HepG2 (cell line): Measurements from ENCODE around the gene SPACA1. TPM values are rescaled to one million over a fixed set of nuclear protein-coding genes. Genes with fewer than 3 reads are reported as not detected.

Experiments used
- ATAC-seq: fragments of 200-7000 bp; cut with Tn5 transposase; 3 replicates; pipeline ENCODE4 v1.9.1; 2020; ENCODE audit warnings: mild to moderate bottlenecking, moderate library complexity
- BruUV-seq: library from RNA; stranded (reverse); fragments of 400-500 nt; replicated peaks from 2 replicates; lab custom pipeline; 2021; lab: Mats Ljungman, UMichigan
- CTCF ChIA-PET: fragments of 300-600 bp; formaldehyde crosslinking; extraction: SDS; loops from one replicate; lab custom pipeline; 2021; ENCODE audit warnings: low total read pairs, inconsistent platforms, low intra/inter-chr PET ratio; lab: Yijun Ruan, JAX
- POLR2A ChIA-PET: fragments of 350-600 bp; sonication (Branson Sonifier 250); formaldehyde crosslinking; loops from one replicate; lab custom pipeline; 2020; ENCODE audit warnings: antibody characterized with exemption, inconsistent platforms; lab: Yijun Ruan, JAX
- DNase-seq: peaks from one replicate; pipeline ENCODE4 v3.0.0-alpha.2; 2015; ENCODE audit warnings: low spot score
- FAIRE-seq: peaks from 3 replicates; lab custom pipeline; 2011; peaks lifted over from hg19 to GRCh38; lab: Jason Lieb, UNC
- H2AFZ ChIP-seq: one replicate; pipeline ENCODE4 v1.6.1; 2011; ENCODE audit warnings: low read length, inconsistent platforms
- H3K27ac ChIP-seq: fragments of 300-600 bp; 3 replicates; pipeline ENCODE4 v1.8.0; 2011; ENCODE audit warnings: mixed run types, mild to moderate bottlenecking, mixed read lengths, low read length, inconsistent platforms; ENCODE audit not compliant: insufficient read depth; ENCODE audit errors: extremely low read length
- H3K27me3 ChIP-seq, 2 experiments: fragments of 200-600 bp in 1 of 2; 2 replicates in 1 of 2; 3 replicates in 1 of 2; pipeline versions ENCODE4 v1.6.0 to v1.8.0; 2011; ENCODE audit warnings: low read length in 2 of 2, mild to moderate bottlenecking in 2 of 2, moderate library complexity in 2 of 2, inconsistent platforms in 1 of 2; ENCODE audit not compliant: insufficient read depth in 2 of 2, control insufficient read depth in 1 of 2
- H3K36me3 ChIP-seq, 2 experiments: fragments of 200-600 bp in 1 of 2; replicated peaks in 1 of 2; 2 replicates in 1 of 2; 3 replicates in 1 of 2; pipeline versions ENCODE4 v1.5.1 to v1.8.0; 2011; ENCODE audit warnings: low read length in 2 of 2, inconsistent platforms in 1 of 2; ENCODE audit not compliant: insufficient read depth in 2 of 2, control insufficient read depth in 1 of 2
- H3K4me1 ChIP-seq: 2 replicates; pipeline ENCODE4 v1.5.1; 2012; ENCODE audit warnings: low read length, inconsistent platforms; ENCODE audit not compliant: insufficient read depth
- H3K4me2 ChIP-seq: 2 replicates; pipeline ENCODE4 v1.6.0; 2011; ENCODE audit warnings: low read depth, low read length, inconsistent platforms
- H3K4me3 ChIP-seq, 3 experiments: fragments of 200-600 bp in 1 of 3; sonication (generic), shearing (Covaris generic) in 1 of 3; replicated peaks in 1 of 3; 2 replicates each; pipeline ENCODE4 v1.5.1; 2011 to 2016; ENCODE audit warnings: low read length in 3 of 3, inconsistent platforms in 2 of 3, low read depth in 2 of 3, mild to moderate bottlenecking in 2 of 3, control low read depth in 1 of 3, mixed read lengths in 1 of 3; ENCODE audit not compliant: insufficient read depth in 1 of 3
- H3K79me2 ChIP-seq: one replicate; pipeline ENCODE4 v1.6.1; 2011; ENCODE audit warnings: low read length, inconsistent platforms; ENCODE audit not compliant: insufficient read depth
- H3K9ac ChIP-seq: 2 replicates; pipeline ENCODE4 v1.6.0; 2011; ENCODE audit warnings: mild to moderate bottlenecking, low read depth, low read length, inconsistent platforms; ENCODE audit not compliant: insufficient read depth
- H3K9me3 ChIP-seq: 2 replicates; pipeline ENCODE4 v1.5.1; 2012; ENCODE audit warnings: mild to moderate bottlenecking, low read length
- H4K20me1 ChIP-seq: 2 replicates; pipeline ENCODE4 v1.6.0; 2011; ENCODE audit warnings: inconsistent platforms, mild to moderate bottlenecking, low read length, moderate library complexity; ENCODE audit not compliant: insufficient read depth
- BCL6 ChIP-seq: IDR thresholded peaks from 2 replicates; pipeline ENCODE4 v1.6.1; 2016; ENCODE audit warnings: missing genetic modification reagents, missing compliant biosample characterization
- BHLHE40 ChIP-seq: IDR thresholded peaks from 2 replicates; pipeline ENCODE4 v1.6.1; 2011; ENCODE audit warnings: low read length, improper control_type of control experiment
- ESRRA ChIP-seq: sonication (generic); formaldehyde crosslinking; IDR thresholded peaks from 2 replicates; pipeline ENCODE4 v1.5.1; 2020; ENCODE audit warnings: mild to moderate bottlenecking, low read depth, missing genetic modification reagents
- SNAPC4 ChIP-seq: sonication (generic); formaldehyde crosslinking; IDR thresholded peaks from 2 replicates; pipeline ENCODE4 v1.4.0; 2020; ENCODE audit warnings: mild to moderate bottlenecking, missing genetic modification reagents
- STAT6 ChIP-seq: sonication (generic); formaldehyde crosslinking; IDR thresholded peaks from 2 replicates; pipeline ENCODE4 v1.4.0; 2020; ENCODE audit warnings: missing genetic modification reagents, mild to moderate bottlenecking, borderline replicate concordance
- ZNF550 ChIP-seq: sonication (generic); formaldehyde crosslinking; IDR thresholded peaks from 2 replicates; pipeline ENCODE4 v1.4.0; 2020; ENCODE audit warnings: mild to moderate bottlenecking, missing genetic modification reagents, borderline replicate concordance
- ZNF616 ChIP-seq: sonication (generic); formaldehyde crosslinking; IDR thresholded peaks from 2 replicates; pipeline ENCODE4 v1.5.0; 2020; ENCODE audit warnings: low read depth, mild to moderate bottlenecking, missing genetic modification reagents
- ZUFSP ChIP-seq: sonication (generic); formaldehyde crosslinking; IDR thresholded peaks from 2 replicates; pipeline ENCODE4 v1.9.0; 2021; ENCODE audit warnings: missing genetic modification reagents, mild to moderate bottlenecking, borderline replicate concordance
- WGBS: methylation state at CpG from one replicate; pipeline ENCODE4 v1.1.6; 2017; ENCODE audit warnings: low lambda C conversion rate; 5-methylcytosine and 5-hydroxymethylcytosine counted together
- in situ Hi-C: cut with HindIII; loops from 2 replicates; pipeline ENCODE4 v1.10.0; 2017; ENCODE audit warnings: low pct_unique_long_range_greater_than_20kb; ENCODE audit not compliant: extremely low pct_ligation_motif_present
- intact Hi-C: fragments of 100-400 bp; cut with micrococcal nuclease; formaldehyde crosslinking; loops from one replicate; pipeline ENCODE4 v1.10.0; 2022; ENCODE audit not compliant: unreplicated experiment
- polyA plus RNA-seq, 8 experiments: library from polyadenylated mRNA; depleted of rRNA in 3 of 8; stranded (reverse) in 7 of 8; unstranded in 1 of 8; fragments of >200 nt; fragmentation: Illumina TruSeq in 4 of 8; extraction: Trizol in 4 of 8; gene quantifications; 2 replicates each; pipeline versions ENCODE4 v1.2.1 to v1.2.3, GENCODE V29; 2011 to 2016; ENCODE audit warnings: low read depth in 4 of 8, missing spikeins in 1 of 8, mixed read lengths in 1 of 8; ENCODE audit not compliant: insufficient read depth in 1 of 8
- total RNA-seq, 5 experiments: library from RNA; depleted of rRNA; stranded (reverse); fragments of >200 nt; fragmentation: Illumina TruSeq; extraction: Trizol; gene quantifications; 2 replicates each; pipeline ENCODE4 v1.2.3, GENCODE V29; 2016; ENCODE audit warnings: low read depth in 1 of 5

The SPACA1 gene
- total and polyA plus RNA-seq, 2 of the 13 experiments (the other 11 are each of a cell fraction or from before 2014, with no cell fraction given): 0.07 TPM; not detected in 1

GRCh38 chr6:88008411-88008810, 39.2 kb upstream of the SPACA1 start:
- POLR2A ChIA-PET: no interaction called here
- in situ Hi-C loops: no loop called here
- Histone ChIP-seq H3K27ac (no peak overlapping the region), H3K4me1 (peaks cover 9% of the 10 kb centered on the region; the same call in 1 of the 2 replicates), H3K4me3 (no peak overlapping the region), H3K79me2 (no peaks in the 10 kb centered on the region)
- TF ChIP-seq ZUFSP (no peak), BHLHE40 (no peak), BCL6 (CRISPR knock-in tag) (no peak), ZNF550 (no peak), STAT6 (CRISPR knock-in tag) (no peak), ZNF616 (CRISPR knock-in tag) (no peak), ESRRA (CRISPR knock-in tag) (no peak), SNAPC4 (no peak)
- TF ChIP-seq, all 625 proteins: peak for 0
- Histone ChIP-seq H3K4me2 (no peak overlapping the region), H4K20me1 (no peaks in the 10 kb centered on the region), H3K9me3 (no peaks in the 10 kb centered on the region), H2AFZ (no peak overlapping the region), H3K27me3 (no peaks in the 10 kb centered on the region), H3K36me3 (no peaks in the 10 kb centered on the region), H3K9ac (no peak overlapping the region)
- intact Hi-C loops: no loop called here
- 21% methylated on average over 4 of the region's 4 CpGs for WGBS
- ATAC-seq (no peak), FAIRE-seq (no peak), DNase-seq (no peak)
- no TSS peak for BruUV-seq
- CTCF ChIA-PET: no interaction called here
